ENCODE measurements around the gene IRF1. TPM values are rescaled to one million over a fixed set of nuclear protein-coding genes. Genes with fewer than 3 reads are reported as not detected.
A peak's percentile ranks its signal among the peaks of the same experiment; 100 is the strongest.

IRF1 gene
- total and polyA plus RNA-seq, 2 of the 8 experiments (the other 6 are each of a cell fraction or from before 2014, with no cell fraction given) = 4.0 to 8.5 TPM

DNA sequence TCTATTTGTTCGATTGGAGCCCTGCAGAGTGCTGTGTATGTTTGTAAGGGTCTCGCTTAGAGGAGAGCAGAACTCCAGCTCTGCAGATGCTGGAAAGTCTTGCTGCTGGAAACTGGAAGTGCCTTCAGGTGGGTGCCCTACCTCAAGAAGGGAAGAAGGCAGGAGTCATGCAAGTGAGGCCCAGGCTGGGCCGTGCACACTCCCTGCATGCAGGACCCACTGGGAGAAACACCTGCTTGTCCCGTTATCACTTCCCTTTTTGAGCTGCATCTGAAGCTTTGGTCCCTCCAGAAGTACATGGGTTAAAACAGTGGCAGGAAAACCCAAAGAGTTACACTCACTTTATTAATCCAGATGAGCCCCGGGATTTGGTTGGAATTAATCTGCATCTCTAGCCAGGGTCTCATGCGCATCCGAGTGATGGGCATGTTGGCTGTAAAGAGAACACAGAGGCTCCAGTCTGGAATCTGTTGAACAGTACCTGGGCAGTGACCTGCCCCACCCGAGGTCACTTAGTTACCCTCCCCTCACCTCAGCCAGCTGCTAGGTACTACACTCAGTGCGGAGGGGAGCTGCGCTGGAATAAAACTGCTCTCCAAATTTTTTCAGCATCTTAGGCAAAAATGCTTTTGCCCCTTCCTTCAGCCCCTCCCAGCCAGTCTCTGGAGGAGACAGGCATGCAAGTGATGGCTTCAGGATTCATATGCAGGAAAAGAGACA lies 1.4 kb downstream of the IRF1 start:
- no peak overlapping the region for H3K18ac ChIP-seq (ENCODE audit: extremely low read depth, low read length)
- FAIRE-seq = no peak
- H4K91ac ChIP-seq (replicated peaks; ENCODE audit: insufficient read length, low read length) = no peak overlapping the region
- H2BK5ac ChIP-seq (ENCODE audit: low read depth, low read length) = no peak overlapping the region
- no peak overlapping the region for H4K8ac ChIP-seq (ENCODE audit: extremely low read depth, insufficient read depth, low read length)
- H3K4me2 ChIP-seq (ENCODE audit: insufficient read depth in 1 of 2, low read depth in 2 of 2, low read length in 2 of 2) = peak overlapping the region; percentile 87 to 91
- peaks cover 0 to 16% (median 8%) of the 10 kb centered on the region in 4 experiments; a peak in 6 of 8 replicates for H3K36me3 ChIP-seq (ENCODE audit: control insufficient read depth in 2 of 4, insufficient read depth in 4 of 4, low read length in 3 of 4)
- peaks cover 5 to 13% (median 10%) of the 10 kb centered on the region in 4 experiments for H3K4me1 ChIP-seq (replicated peaks in 1 of 4; ENCODE audit: control insufficient read depth in 3 of 4, insufficient read depth in 4 of 4, low read length in 3 of 4)
- H3K23ac ChIP-seq (ENCODE audit: insufficient read length) = no peak overlapping the region
- no peak overlapping the region for H3K27ac ChIP-seq (ENCODE audit: low read depth, low read length)
- no peak overlapping the region for H2AFZ ChIP-seq (ENCODE audit: low read length)
- POLR2A ChIA-PET (ENCODE audit: partially characterized antibody) = interaction anchor here (0.7 to 5.4 kb wide), 16 partner anchors 9 to 195 kb away, joined by 3 to 49 read pairs (median 7); partner anchors contain the start of gene SLC22A4
- H3K79me2 ChIP-seq (ENCODE audit: control insufficient read depth in 1 of 2, insufficient read depth in 2 of 2, low read length in 2 of 2) = no peaks in the 10 kb centered on the region
- no peaks in the 10 kb centered on the region; the same call in 1 of the 2 replicates for H3K79me1 ChIP-seq (ENCODE audit: low read depth, low read length)
- H2BK20ac ChIP-seq (ENCODE audit: low read length) = no peak overlapping the region
- no peak overlapping the region for H3K56ac ChIP-seq (replicated peaks; ENCODE audit: insufficient read length, low read depth, low read length)
- DNase-seq (ENCODE audit: low read depth in 1 of 2, low spot score in 2 of 2) = no peak
- H2AK5ac ChIP-seq (ENCODE audit: low read depth, low read length) = no peak overlapping the region
- CTCF ChIA-PET (ENCODE audit: partially characterized antibody) = interaction anchor here (1.0 to 19.9 kb wide), 13 partner anchors 11 to 101 kb away, joined by 3 to 353 read pairs (median 4); no protein-coding TSS in a partner anchor
- H3K9ac ChIP-seq (replicated peaks in 1 of 4; ENCODE audit: extremely low read depth in 1 of 4, low read depth in 3 of 4, low read length in 3 of 4) = no peak overlapping the region
- no peaks in the 10 kb centered on the region for H3K9me3 ChIP-seq (ENCODE audit: insufficient read depth in 2 of 2, low read depth in 1 of 2, low read length in 1 of 2)
- 81% methylated on average over 9 of the region's 10 CpGs; no CpG with 5 or more reads in 1 of the 2 experiments for WGBS, 2 experiments (ENCODE audit: extremely low coverage in 1 of 2, insufficient coverage in 1 of 2, insufficient read length in 1 of 2, insufficient replicate concordance in 2 of 2, low coverage in 1 of 2, low lambda C conversion rate in 2 of 2, missing lambda C conversion rate in 1 of 2)
- H4K20me1 ChIP-seq (replicated peaks in 1 of 2; ENCODE audit: control insufficient read depth in 1 of 2, insufficient read depth in 2 of 2, low read length in 2 of 2) = peaks cover 0 to 13% of the 10 kb centered on the region in 2 experiments
- no peak overlapping the region for H4K5ac ChIP-seq (ENCODE audit: insufficient read length, low read depth, low read length)
- no peak overlapping the region for H3K14ac ChIP-seq (ENCODE audit: insufficient read length)
- no peak overlapping the region for H2BK120ac ChIP-seq (replicated peaks; ENCODE audit: low read depth, low read length)
- H2BK15ac ChIP-seq (ENCODE audit: low read length) = no peak overlapping the region
- H2BK12ac ChIP-seq (ENCODE audit: low read depth, low read length) = no peak overlapping the region
- peak overlapping the region; percentile 60 to 71 (median 67); a peak in 6 of 8 replicates for H3K4me3 ChIP-seq (ENCODE audit: extremely low read depth in 1 of 4, insufficient read depth in 2 of 4, low read depth in 3 of 4, low read length in 4 of 4)
- peaks cover 0 to 7% (median 4%) of the 10 kb centered on the region in 4 experiments; a peak in 3 of 7 replicates for H3K27me3 ChIP-seq (replicated peaks in 1 of 4; ENCODE audit: control insufficient read depth in 3 of 4, extremely low read depth in 1 of 4, insufficient read depth in 3 of 4, low read length in 3 of 4)
- no peak overlapping the region for H3K4ac ChIP-seq (replicated peaks; ENCODE audit: insufficient read length, low read depth, low read length)
- H3K23me2 ChIP-seq (ENCODE audit: low read depth, low read length) = peaks cover 16% of the 10 kb centered on the region; the same call in 1 of the 2 replicates
- TF ChIP-seq YY1 (IDR thresholded peaks at IDR 0.05; ENCODE audit: low read depth, low read length) (no peak), CTBP2 (IDR thresholded peaks at IDR 0.05; ENCODE audit: borderline replicate concordance, insufficient read depth, insufficient read length, low read length) (no peak), CTCF (IDR thresholded peaks at IDR 0.05; ENCODE audit: control extremely low read depth in 1 of 3, insufficient read depth in 1 of 3, low read depth in 1 of 3, low read length in 3 of 3) (no peak), HDAC2 (IDR thresholded peaks at IDR 0.05; ENCODE audit: borderline replicate concordance in 1 of 2, low read depth in 2 of 2, low read length in 2 of 2) (no peak), TCF12 (IDR thresholded peaks at IDR 0.05; ENCODE audit: low read depth, low read length) (no peak), RNF2 (IDR thresholded peaks at IDR 0.05; ENCODE audit: borderline replicate concordance, low read depth, low read length, missing control alignments, poor library complexity, severe bottlenecking) (no peak), FOSL1 (IDR thresholded peaks at IDR 0.05; ENCODE audit: insufficient read depth, low read depth, low read length) (no peak), SUZ12 (IDR thresholded peaks at IDR 0.05; ENCODE audit: low read length) (no peak)

Data from H1 (cell line).